ENCODE results near the gene GRK5. TPM values are rescaled to one million over a fixed set of nuclear protein-coding genes. Genes with fewer than 3 reads are reported as not detected.

GRK5 gene
- polyA plus RNA-seq, 1 donor from 2014 or later: 34.9 TPM

GRCh38 chr10:119442758-119443060, 235.3 kb downstream of the GRK5 start:
- Histone ChIP-seq H3K27me3 (ENCODE audit: insufficient read depth, low read depth, low read length) (no peaks in the 10 kb centered on the region), H3K36me3 (ENCODE audit: insufficient read depth, low read length) (no peaks in the 10 kb centered on the region), H3K9ac (ENCODE audit: low read length) (no peak overlapping the region), H3K9me2 (ENCODE audit: insufficient read depth, low read length) (no peaks in the 10 kb centered on the region), H2AFZ (ENCODE audit: low read depth, low read length) (no peak overlapping the region), H3K27ac (ENCODE audit: low read length) (no peak overlapping the region), H3K9me3 (ENCODE audit: low read length) (no peaks in the 10 kb centered on the region), H3F3A (ENCODE audit: insufficient read depth, low read length, poor library complexity, severe bottlenecking) (no peaks in the 10 kb centered on the region), H3K79me2 (replicated peaks; ENCODE audit: insufficient read depth, low read length) (no peaks in the 10 kb centered on the region), H4K20me1 (ENCODE audit: insufficient read depth) (no peaks in the 10 kb centered on the region), H3K4me3 (ENCODE audit: low read length) (no peak overlapping the region), H3K4me2 (ENCODE audit: low read length) (no peak overlapping the region)
- no peak for TF ChIP-seq MXI1 (conservative IDR thresholded peaks at IDR 0.05; ENCODE audit: poor library complexity, severe bottlenecking)
- TF ChIP-seq EP300 (conservative IDR thresholded peaks at IDR 0.05; ENCODE audit: poor library complexity, severe bottlenecking): peak; percentile 60
- no peak for TF ChIP-seq RAD21 (conservative IDR thresholded peaks at IDR 0.05)

- Histone ChIP-seq H2AFZ (ENCODE audit: low read depth, low read length) (no peak overlapping the region), H3F3A (ENCODE audit: insufficient read depth, low read length, poor library complexity, severe bottlenecking) (no peaks in the 10 kb centered on the region), H3K27me3 (ENCODE audit: insufficient read depth, low read depth, low read length) (no peaks in the 10 kb centered on the region), H4K20me1 (ENCODE audit: insufficient read depth) (no peaks in the 10 kb centered on the region), H3K79me2 (replicated peaks; ENCODE audit: insufficient read depth, low read length) (no peaks in the 10 kb centered on the region), H3K4me3 (ENCODE audit: low read length) (no peak overlapping the region), H3K4me2 (ENCODE audit: low read length) (no peak overlapping the region), H3K36me3 (ENCODE audit: insufficient read depth, low read length) (no peaks in the 10 kb centered on the region), H3K9ac (ENCODE audit: low read length) (no peak overlapping the region), H3K9me2 (ENCODE audit: insufficient read depth, low read length) (no peaks in the 10 kb centered on the region), H3K27ac (ENCODE audit: low read length) (no peak overlapping the region), H3K9me3 (ENCODE audit: low read length) (no peaks in the 10 kb centered on the region)
- TF ChIP-seq SMC3 (conservative IDR thresholded peaks at IDR 0.05; ENCODE audit: poor library complexity) (no peak), EP300 (conservative IDR thresholded peaks at IDR 0.05; ENCODE audit: poor library complexity, severe bottlenecking) (no peak), CTCF (IDR thresholded peaks at IDR 0.05; ENCODE audit: poor library complexity, severe bottlenecking) (no peak), TAF1 (IDR thresholded peaks at IDR 0.05; ENCODE audit: low read depth) (no peak), EZH2 (IDR thresholded peaks at IDR 0.05; ENCODE audit: borderline replicate concordance, insufficient read depth, low read length, poor library complexity, severe bottlenecking) (no peak), MXI1 (conservative IDR thresholded peaks at IDR 0.05; ENCODE audit: poor library complexity, severe bottlenecking) (no peak), RAD21 (conservative IDR thresholded peaks at IDR 0.05) (no peak), REST (IDR thresholded peaks at IDR 0.05; ENCODE audit: borderline replicate concordance) (no peak), POLR2AphosphoS5 (IDR thresholded peaks at IDR 0.05) (no peak)
Observed at GRCh38 chr10:119443441-119443840, 236.1 kb downstream of the GRK5 start.
